ENCODE measurements around the gene ARFGEF2. TPM values are rescaled to one million over a fixed set of nuclear protein-coding genes. Genes with fewer than 3 reads are reported as not detected.

Gene ARFGEF2
- total and polyA plus RNA-seq, 2 of the 8 experiments (the other 6 are each of a cell fraction or from before 2014, with no cell fraction given) = 8.1 to 21.8 TPM

- Histone ChIP-seq H3K4me1 (replicated peaks in 1 of 4; ENCODE audit: control insufficient read depth in 3 of 4, insufficient read depth in 4 of 4, low read length in 3 of 4) (peaks cover 0 to 4% (median 0%) of the 10 kb centered on the region in 4 experiments; a peak in 1 of 7 replicates), H3K4me2 (ENCODE audit: insufficient read depth in 1 of 2, low read depth in 2 of 2, low read length in 2 of 2) (no peak overlapping the region), H3K56ac (replicated peaks; ENCODE audit: insufficient read length, low read depth, low read length) (no peak overlapping the region), H3K79me1 (ENCODE audit: low read depth, low read length) (no peaks in the 10 kb centered on the region), H3K36me3 (ENCODE audit: control insufficient read depth in 2 of 4, insufficient read depth in 4 of 4, low read length in 3 of 4) (no peaks in the 10 kb centered on the region), H2BK12ac (ENCODE audit: low read depth, low read length) (no peak overlapping the region), H3K27ac (ENCODE audit: low read depth, low read length) (no peak overlapping the region), H4K91ac (replicated peaks; ENCODE audit: insufficient read length, low read length) (no peak overlapping the region), H3K23me2 (ENCODE audit: low read depth, low read length) (peaks cover 2% of the 10 kb centered on the region; the same call in 1 of the 2 replicates), H2BK15ac (ENCODE audit: low read length) (no peak overlapping the region), H2BK20ac (ENCODE audit: low read length) (no peak overlapping the region), H2AFZ (ENCODE audit: low read length) (no peak overlapping the region), H3K27me3 (replicated peaks in 1 of 4; ENCODE audit: control insufficient read depth in 3 of 4, extremely low read depth in 1 of 4, insufficient read depth in 3 of 4, low read length in 3 of 4) (no peaks in the 10 kb centered on the region), H3K14ac (ENCODE audit: insufficient read length) (no peak overlapping the region), H3K79me2 (ENCODE audit: control insufficient read depth in 1 of 2, insufficient read depth in 2 of 2, low read length in 2 of 2) (no peaks in the 10 kb centered on the region), H3K4me3 (ENCODE audit: extremely low read depth in 1 of 4, insufficient read depth in 2 of 4, low read depth in 3 of 4, low read length in 4 of 4) (no peak overlapping the region), H2AK5ac (ENCODE audit: low read depth, low read length) (no peak overlapping the region), H2BK120ac (replicated peaks; ENCODE audit: low read depth, low read length) (no peak overlapping the region), H3K18ac (ENCODE audit: extremely low read depth, low read length) (no peak overlapping the region), H2BK5ac (ENCODE audit: low read depth, low read length) (no peak overlapping the region), H3K23ac (ENCODE audit: insufficient read length) (no peak overlapping the region), H4K5ac (ENCODE audit: insufficient read length, low read depth, low read length) (no peak overlapping the region), H3K9me3 (ENCODE audit: insufficient read depth in 2 of 2, low read depth in 1 of 2, low read length in 1 of 2) (no peaks in the 10 kb centered on the region), H4K8ac (ENCODE audit: extremely low read depth, insufficient read depth, low read length) (no peak overlapping the region), H3K4ac (replicated peaks; ENCODE audit: insufficient read length, low read depth, low read length) (no peak overlapping the region), H4K20me1 (replicated peaks in 1 of 2; ENCODE audit: control insufficient read depth in 1 of 2, insufficient read depth in 2 of 2, low read length in 2 of 2) (no peaks in the 10 kb centered on the region), H3K9ac (replicated peaks in 1 of 4; ENCODE audit: extremely low read depth in 1 of 4, low read depth in 3 of 4, low read length in 3 of 4) (no peak overlapping the region)
- ChIA-PET POLR2A (ENCODE audit: partially characterized antibody) (no interaction called here), CTCF (ENCODE audit: partially characterized antibody) (no interaction called here)
- FAIRE-seq (no peak), DNase-seq (ENCODE audit: low read depth in 1 of 2, low spot score in 2 of 2) (no peak)
- 91% methylated on average over 10 of the region's 10 CpGs; no CpG with 5 or more reads in 1 of the 2 experiments for WGBS, 2 experiments (ENCODE audit: extremely low coverage in 1 of 2, insufficient coverage in 1 of 2, insufficient read length in 1 of 2, insufficient replicate concordance in 2 of 2, low coverage in 1 of 2, low lambda C conversion rate in 2 of 2, missing lambda C conversion rate in 1 of 2)
- TF ChIP-seq SIRT6 (IDR thresholded peaks at IDR 0.05; ENCODE audit: low read length) = no peak
- no peak for TF ChIP-seq MAFK (IDR thresholded peaks at IDR 0.05; ENCODE audit: low read depth, low read length)
These were observed 42.8 kb upstream of the ARFGEF2 start for GRCh38 chr20:48878534-48879248.

All from H1 (cell line).